ENCODE results near the gene SMURF1. TPM values are rescaled to one million over a fixed set of nuclear protein-coding genes. Genes with fewer than 3 reads are reported as not detected.

Gene SMURF1
- polyA plus RNA-seq, 3 donors: 14.4 to 15.9 (median 15.2) TPM

DNA sequence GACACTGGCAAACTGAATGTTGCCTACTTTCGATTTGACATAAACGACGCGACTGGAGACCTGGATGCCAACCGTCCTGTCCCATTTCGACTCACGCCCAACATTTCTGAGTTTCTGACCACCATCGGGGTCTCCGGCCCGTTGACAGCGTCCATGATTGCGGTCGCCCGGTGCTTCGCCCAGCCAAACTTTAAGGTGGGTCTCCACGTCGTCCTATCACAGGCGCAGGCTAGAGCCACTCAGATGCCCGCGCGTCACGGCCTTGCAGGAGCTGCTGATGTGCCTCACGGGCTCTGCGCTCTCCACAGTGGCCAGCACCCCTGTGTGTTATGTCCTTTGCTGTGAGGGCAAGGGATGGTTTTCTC lies 132.6 kb downstream of the SMURF1 start:
- DNase-seq (ENCODE audit: low read depth in 3 of 3, low spot score in 2 of 3): no peak

DNA sequence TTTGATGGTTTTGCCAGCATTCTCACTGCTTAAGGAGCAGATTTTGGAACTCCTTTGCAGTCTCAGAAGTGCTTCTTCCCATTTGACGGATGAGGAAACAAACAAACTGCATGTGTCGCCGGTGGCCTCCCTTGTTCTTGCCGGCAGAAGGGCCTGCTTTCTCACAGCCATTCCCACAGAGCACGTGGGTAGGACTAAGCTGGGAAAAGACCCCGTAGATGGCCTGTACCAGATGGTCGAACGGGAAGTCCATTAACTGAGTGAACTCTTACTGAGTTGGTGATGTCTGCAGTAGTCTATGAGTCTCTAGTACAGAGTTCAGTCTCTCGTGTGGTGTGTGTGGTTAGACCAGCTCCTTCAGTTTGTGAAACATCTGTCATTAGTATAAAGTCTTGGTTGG lies 133.6 kb downstream of the SMURF1 start:
- DNase-seq (ENCODE audit: low read depth in 3 of 3, low spot score in 2 of 3): no peak

DNA sequence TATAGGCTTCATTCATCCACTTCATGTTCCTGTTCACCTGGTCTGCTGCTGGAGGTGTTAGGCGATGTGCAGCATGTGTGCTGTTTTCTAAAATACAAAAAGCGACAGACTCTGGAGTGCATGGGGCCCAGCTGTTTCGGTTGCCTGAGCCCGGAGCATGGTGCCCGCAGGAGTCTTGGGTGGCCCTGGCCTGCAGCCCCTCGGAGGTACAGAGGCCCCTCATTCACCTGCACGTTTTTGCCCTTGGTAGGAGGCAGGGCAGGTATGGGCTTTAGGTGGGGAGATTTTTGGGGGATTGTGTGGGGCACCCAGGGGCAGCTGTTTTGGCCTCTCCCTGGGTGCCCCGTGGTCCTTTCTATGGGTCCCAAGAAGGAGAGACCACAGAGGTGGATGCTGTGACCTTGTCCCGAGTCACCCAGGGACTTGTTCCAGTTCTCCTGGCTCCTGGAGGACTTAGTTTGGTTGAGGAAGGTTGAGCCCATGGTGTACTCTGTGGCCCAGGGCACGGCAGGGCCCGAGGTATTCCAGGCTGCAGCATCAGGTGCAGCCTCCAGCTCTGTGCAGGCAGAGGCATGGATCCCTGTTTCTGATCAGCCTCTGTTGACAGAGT lies 134.9 kb downstream of the SMURF1 start:
- DNase-seq (ENCODE audit: low read depth in 3 of 3, low spot score in 2 of 3): no peak

DNA sequence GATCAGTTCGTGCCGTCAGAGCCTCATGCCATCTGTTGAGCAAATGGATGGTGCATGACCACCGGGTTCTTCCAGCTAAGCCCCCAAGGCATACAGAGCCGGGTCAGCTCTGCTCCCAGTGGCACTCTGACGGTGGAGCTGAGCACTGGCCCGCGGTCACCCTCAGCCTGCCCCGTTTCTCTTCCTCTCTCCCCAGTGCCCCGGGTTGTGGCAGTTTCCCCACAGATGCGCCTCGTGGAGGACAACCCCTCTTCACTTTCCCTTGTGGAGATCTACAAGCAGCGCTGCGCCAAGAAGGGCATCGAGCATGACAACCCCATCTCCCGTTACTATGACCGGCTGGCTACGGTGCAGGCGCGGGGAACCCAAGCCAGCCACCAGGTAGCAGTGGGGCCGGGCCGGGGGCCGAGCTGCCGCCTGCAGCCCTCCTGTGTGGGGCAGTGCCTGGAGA lies 135.7 kb downstream of the SMURF1 start:
- no peak for DNase-seq (ENCODE audit: low read depth in 3 of 3, low spot score in 2 of 3)

DNA sequence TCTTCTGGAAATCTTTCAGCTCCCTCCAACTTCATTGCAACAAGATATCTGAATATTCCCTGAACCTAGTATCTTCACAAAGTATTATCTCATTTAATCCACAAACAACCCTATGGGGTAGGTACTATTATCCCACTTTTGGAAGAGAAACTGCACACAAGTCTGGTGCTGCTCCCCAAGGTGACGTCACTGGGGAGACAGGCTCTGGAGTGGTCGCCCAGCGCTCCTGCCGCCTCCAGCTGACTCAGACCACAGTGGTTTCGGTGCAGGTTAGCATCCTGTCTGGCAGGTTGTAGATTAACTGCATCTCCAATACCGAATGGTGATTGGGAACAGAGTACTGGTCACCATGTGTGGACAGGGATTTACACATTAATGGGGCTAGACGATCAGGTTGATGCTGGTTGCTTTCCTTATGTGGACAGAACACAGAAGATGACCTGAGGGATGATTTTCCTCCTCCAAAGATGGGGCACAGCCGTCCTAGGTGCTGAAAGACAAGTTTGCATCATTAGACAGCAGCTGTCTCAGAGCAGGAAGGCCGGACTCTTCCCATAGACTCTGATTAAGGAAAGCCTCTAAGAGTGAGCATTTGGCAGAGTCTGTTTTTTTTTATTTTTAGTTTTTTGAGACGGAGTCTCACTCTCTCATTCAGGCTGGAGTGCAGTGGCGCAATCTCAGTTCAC lies 137.0 kb downstream of the SMURF1 start:
- no peak for DNase-seq (ENCODE audit: low read depth in 3 of 3, low spot score in 2 of 3)

DNA sequence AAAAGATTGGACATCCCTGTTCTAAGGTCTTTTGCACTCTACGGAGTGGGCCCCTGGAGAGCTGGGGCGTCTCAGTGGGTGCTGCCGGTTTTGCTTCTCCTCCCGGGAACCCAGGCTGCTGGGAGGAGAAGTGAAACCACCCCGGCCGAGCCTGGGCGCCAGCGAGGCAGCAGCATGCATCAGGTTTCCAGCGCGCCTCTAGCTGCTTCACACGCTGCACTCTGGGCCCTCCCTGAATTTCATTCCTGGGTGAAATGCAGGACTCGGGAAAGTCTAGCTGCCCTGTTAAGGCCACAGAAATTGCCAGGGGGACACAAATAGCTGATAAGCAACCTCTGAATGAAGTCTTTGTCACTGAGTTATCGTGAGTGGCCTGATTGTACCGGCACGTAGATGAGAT lies 138.1 kb downstream of the SMURF1 start:
- DNase-seq (ENCODE audit: low read depth in 3 of 3, low spot score in 2 of 3): no peak

DNA sequence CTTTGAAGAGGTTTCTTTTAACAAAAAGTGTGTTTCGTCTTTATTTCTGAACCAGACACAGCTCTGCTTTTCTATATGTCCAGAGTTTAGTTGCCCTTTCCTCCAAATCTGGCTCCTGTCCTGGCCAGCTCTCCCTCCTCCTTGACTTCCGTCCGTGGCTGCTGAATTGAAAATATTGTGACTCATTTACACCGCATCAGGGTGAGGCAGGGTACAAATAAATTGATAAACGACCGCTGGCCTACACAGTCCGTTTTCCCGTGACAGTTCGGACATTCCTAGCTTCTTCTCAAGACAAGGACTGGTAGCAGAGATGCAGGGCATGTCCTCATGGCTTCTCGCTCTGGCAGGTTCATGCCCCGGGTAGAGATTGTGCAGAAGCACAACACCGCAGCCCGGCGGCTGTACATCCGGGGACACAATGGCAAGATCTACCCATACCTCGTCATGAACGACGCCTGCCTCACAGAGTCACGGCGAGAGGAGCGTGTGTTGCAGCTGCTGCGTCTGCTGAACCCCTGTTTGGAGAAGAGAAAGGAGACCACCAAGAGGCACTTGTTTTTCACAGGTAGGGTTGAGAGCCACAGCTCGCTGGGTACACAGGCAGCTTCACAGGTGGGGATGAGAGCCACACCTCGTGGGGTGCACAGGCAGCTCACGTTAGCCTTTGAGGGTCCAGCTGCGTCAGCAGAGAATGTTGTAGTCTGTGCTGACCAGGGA lies 139.0 kb downstream of the SMURF1 start:
- DNase-seq (ENCODE audit: low read depth in 3 of 3, low spot score in 2 of 3): no peak

DNA sequence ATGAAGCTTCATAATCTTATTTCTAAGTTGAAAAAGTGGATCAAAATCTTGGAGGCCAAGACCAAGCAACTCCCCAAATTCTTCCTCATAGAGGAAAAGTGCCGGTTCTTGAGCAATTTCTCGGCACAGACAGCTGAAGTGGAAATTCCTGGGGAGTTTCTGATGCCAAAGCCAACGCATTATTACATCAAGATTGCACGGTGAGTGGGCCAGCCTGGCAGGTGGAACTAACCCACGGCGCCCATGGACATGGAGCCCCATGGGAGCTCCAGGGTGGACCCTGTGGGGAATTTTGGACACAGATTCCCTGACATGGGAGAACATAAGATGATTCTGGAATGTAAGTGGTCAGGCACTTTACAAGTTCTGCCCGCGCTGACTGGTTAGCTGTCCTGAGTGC lies 139.7 kb downstream of the SMURF1 start:
- no peak for DNase-seq (ENCODE audit: low read depth in 3 of 3, low spot score in 2 of 3)

DNA sequence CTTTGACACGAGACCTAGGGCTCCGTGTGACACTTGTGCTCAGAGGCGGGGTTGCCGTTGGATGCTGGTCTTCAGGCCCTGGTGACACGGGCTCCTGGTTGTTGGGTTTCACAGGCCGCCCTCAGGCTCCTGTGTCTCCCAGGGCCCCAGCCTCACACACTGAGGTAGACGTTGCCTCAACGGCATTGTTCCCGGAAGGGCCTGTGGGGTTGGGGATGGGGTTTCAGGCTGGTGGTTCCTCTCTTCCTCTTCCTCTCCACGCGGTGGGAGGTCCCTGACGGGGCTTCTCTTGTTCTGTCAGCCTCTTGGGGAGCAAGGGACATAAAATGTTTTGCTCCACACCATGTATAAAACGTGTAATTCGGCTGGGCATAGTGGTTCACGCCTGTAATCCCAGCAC lies 140.5 kb downstream of the SMURF1 start:
- no peak for DNase-seq (ENCODE audit: low read depth in 3 of 3, low spot score in 2 of 3)

DNA sequence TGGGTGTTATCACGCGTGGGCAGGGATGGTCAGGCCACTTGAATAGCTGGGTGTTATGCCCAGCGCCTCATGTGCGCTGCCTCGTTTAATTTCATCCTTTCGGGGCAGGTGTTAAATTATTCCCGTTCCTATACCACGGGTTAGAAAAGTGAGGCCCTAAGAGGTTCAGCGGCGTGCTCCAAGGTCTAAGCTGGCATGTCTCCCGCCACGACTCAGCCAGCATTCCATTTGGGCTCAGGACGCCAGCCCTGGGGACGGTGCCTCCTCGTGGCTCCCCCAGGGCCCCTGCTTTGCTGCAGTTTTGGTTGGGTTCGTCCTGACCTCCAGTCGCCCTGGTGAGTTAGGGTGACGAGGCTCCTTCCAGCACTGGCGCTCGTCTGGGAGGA lies 141.1 kb downstream of the SMURF1 start:
- DNase-seq (ENCODE audit: low read depth in 3 of 3, low spot score in 2 of 3): no peak

DNA sequence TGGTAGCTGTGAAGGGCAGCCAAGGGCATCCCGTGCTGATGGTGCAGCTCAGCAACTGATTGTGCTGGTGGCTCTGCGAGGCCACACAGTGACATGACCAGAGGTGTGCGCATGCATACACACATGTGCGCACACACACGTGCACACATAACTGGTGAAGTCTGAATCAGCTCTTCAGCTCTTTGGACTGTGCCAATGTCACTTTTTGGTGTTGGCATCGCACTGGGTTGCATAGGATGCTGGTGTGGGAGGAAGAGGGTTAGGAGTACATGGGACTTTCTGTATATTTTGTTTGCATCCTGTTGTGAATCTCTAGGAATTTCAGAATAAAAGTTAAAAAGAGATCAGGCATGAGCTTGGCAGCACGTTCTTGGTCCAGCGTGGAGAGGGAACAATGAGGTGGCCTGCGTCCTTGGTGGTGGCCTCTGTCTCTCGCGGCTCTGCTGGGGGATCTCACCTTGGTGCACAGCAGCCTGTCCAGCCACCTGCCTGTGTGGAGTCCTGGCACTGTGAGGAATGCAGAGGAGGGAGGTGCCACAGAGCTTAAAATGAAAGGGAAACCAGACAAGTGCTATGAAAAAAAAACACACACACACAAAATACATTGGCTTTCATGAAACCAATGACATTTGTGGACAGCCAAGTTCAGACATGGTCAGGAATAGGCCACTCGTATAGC lies 141.6 kb downstream of the SMURF1 start:
- DNase-seq (ENCODE audit: low read depth in 3 of 3, low spot score in 2 of 3): no peak

DNA sequence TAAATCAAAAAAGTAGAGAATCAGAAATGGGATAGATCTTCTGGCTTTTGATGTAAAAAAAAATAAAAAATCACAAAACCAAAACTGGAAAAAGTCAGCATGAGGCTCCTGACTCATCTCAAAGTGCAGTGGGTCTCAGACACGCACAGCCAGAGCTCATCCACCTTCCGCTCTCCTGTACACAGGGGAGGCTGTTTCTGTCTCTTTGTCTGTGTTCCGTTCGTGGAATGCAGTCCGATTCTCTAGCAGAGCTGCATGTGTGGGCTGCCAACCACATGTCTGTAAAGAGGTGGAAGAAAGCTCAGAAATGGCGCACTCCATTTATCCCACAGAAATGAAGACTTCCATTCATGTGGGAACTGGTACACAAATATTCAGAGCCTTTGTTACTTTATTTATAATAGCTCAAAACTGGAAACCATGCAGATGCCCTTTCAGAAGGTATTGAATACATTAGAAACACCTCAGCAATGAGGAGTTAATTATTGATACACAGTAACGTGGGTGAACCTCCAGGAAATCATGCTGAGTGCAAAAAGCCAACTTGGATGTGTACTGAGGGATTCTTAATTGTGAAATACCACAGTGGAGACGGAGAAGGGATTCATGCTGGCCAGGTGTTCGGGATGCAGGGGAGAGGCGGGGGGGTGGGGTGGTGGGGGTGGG lies 142.3 kb downstream of the SMURF1 start:
- no peak for DNase-seq (ENCODE audit: low read depth in 3 of 3, low spot score in 2 of 3)

DNA sequence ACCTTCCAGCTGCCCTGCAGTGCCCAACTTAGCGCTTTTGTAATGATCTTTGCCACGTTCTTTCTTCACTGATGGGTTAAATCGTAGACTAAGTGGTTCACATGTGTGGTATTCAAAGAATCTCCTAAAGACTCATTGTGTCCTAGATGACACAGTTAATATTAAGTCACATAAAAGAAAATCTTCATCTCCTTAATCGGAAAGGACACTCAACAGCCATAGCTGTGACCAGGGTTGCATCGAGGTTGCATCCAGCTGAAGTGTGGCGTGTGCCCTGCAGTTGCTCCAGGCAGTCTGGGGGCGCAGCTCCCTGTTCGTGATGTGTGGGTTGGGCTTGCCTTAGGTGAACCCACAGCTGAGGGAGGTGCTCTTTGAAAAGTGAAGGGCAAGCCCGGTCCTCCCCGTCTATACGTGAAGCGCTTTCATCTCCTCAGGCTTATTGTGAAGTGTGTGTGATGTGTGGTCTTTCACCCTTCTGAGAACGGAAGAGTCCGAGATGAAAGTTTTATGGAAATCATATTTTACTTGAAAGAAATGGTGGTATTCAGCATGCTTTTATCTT lies 142.9 kb downstream of the SMURF1 start:
- DNase-seq (ENCODE audit: low read depth in 3 of 3, low spot score in 2 of 3): no peak

DNA sequence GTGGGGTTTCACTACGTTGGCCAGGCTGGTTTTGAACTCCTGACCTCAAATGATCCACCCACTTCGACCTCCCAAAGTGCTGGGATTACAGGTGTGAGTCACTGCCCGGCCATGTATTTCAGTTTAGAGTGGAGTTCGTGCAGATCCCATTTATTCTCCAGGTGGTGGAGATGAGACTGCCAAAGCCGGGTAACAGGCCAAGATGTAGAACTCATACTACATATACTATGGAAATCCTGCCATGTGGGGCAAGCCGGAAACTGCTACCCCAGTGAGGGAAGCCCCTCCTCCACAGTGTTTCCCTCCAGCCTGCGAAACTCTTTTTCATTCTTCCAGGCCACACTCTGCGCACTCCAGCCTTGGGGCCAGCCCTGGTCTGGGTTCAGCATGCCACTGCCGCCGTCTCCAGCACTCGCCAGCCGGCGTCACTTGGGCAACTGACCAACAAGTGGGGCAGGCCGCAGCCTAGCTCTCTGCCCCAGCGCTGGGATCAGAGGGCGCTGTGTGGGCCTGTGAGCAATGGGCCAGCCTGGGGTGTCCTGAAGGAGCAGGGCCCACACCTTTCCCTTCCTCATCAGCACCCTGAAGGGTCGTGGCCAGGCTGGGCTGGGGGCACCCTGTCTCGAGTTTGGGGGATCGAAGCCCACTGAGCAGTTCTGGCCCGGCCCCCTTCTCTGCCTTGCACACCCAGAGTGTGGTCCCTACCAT lies 143.6 kb downstream of the SMURF1 start:
- no peak for DNase-seq (ENCODE audit: low read depth in 3 of 3, low spot score in 2 of 3)

DNA sequence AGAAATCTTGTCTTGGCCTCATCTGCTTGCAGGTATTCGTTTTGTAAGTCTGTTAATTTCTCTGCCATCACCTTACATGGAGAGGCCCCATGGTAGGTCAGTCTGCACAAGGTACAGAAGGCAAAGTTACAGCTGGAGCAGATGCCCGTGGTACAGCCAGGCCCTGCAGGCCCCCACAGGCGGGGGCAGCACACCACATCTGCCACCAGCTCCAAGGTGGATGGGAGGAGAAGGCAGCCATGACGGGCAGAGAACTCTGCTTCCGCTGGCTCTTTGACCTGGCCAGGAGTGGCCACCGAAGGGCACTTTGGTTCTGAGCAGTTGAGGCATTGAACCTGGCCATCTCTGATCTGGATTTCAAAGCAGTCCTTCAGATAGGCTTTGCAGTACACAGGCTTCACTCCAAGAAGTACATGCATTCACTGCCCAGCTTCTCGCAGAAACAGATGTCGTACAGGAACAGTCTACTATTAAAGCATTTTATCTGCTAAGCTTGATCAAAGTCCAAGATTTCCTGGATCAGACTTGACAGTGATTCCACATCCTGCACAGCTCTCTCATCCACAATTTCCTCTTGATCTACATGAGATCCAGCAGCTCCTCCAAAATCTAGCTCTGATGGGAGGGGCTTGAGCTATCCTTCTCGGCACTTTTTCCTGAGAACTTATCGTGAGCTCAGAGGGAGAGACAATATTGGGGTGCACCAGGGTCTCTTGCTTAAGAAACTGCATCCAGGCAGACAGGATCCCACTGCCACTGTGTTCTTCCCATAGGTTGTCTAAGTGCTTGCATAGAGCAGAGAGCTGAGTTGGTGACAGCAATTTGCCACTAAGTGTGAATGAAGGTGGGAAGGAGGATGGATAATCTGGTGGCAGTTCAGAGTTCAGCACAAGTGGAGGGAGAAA lies 144.8 kb downstream of the SMURF1 start:
- DNase-seq (ENCODE audit: low read depth in 3 of 3, low spot score in 2 of 3): no peak

DNA sequence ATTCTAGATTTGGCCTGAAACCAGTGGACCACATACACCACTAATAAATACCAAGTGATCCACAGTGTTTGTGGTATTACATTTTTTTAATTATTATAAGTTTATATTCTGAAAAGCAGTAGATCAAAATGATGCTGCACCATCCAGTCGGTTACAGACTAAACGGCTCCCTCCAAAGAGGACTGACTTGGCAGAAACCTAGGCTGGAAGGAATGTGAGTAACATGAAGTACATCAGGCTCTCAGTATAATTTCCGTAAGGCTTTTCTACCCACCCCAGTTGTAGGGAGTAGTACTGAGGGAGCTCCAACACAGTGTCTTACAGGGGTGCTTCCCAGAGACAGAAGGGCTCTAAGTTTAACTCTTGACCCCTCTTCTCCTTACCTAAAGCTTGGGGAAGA lies 146.1 kb downstream of the SMURF1 start:
- DNase-seq (ENCODE audit: low read depth in 3 of 3, low spot score in 2 of 3): no peak

DNA sequence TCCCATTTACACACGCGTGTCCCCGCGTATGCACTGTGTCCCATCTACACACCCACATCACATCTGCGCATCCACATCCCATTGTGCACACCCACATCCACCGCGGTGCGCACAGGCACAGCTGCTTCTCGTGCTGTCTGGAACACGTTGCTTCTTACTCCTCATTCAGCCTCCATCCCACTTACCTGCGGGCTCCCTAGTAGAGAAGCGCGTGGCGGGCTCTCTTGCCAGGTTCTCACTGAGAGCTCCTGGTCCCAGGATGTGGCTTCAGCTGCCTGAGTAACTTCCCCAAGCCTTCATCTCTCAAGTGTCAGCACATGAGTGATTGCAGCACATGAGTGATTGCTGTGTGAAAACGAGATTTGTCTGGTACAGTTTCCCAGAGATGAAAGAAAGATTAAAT lies 147.8 kb downstream of the SMURF1 start:
- no peak for DNase-seq (ENCODE audit: low read depth in 3 of 3, low spot score in 2 of 3)

DNA sequence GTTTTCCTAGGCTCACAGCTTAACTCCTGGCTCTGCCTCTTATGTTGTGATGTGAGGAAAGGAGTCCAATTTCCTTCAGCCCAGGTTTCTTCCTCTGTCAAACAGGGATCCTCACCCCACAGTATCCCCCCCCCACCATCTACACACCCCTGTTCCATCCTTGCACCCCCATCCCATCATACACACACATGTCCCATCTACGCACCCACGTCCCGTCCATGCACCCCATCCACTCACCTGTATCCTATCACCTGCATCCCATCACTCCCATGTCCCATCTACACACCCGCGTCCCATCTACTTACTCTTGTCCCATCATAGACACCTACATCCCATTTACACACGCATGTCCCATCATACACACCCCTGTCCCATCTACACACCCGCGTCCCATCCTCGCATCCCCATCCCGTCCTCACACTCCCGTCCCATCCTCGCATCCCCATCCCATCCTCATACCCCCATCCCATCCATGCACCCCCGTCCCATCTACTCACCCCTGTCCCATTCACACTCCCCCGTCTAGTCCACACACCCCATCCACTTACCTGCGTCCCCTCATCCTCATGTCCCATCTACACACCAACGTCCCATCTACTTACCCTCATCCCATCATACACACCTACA lies 148.3 kb downstream of the SMURF1 start:
- DNase-seq (ENCODE audit: low read depth in 3 of 3, low spot score in 2 of 3): no peak

DNA sequence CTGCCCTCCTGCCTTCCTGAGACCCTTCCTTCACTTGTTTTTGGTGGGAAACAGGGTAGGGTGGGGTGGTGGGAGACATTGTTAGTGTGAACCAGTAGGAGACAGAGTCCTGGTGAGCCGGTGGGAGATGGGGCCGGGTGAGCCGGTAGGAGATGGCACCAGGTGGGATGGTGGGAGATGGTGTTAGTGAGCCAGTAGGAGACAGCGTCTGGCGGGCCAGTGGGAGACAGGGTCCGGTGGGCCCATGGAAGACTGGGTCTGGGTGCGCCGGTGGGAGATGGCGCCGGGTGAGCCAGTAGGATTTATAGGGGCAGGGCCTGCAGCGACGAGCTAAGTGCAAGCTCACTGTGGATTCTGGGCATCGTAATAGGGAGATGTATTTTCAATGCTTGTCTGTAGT lies 148.8 kb downstream of the SMURF1 start:
- no peak for DNase-seq (ENCODE audit: low read depth in 3 of 3, low spot score in 2 of 3)

Measured in right renal cortex interstitium (tissue), 3 donors.